GM10847 (cell line): ENCODE measurements around the gene UBE2V1.

Experiments
- POLR2A ChIP-seq: IDR thresholded peaks from 2 replicates; pipeline ENCODE4 v1.6.1; 2011; ENCODE audit not compliant: insufficient read length; ENCODE audit errors: extremely low read depth

The UBE2V1 gene

DNA sequence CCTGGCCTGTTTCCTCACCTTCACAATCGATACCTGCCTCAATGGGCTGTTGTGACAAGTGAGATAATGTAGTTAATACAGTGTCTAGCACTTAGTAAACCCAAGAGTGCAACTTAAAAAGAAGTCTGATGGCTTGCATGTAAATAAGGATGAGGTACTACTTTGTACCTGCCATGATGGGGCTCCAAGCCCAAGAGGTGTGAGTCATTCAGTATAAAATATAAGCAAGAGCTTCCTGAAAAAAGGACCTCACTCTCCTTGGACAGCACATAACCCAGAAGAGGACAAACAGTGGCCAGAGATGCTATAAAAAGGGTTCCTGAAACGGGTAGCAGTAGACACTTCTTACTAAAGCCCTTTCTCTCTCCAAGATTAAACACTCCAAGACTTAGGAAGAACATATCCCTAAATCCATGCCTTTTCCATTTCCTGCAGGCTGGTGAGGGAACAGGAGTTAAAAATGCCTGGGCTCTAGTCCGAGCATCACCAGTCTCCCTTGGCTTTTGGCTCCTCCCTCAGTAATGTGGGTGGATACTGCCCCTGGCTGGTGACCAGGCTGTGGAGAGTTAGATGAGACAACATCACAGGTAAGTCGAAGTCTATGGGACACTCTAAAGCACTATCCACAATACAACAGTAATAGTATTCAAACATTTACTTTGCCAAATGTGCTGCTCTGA is 4.3 kb downstream of the UBE2V1 start:
- TF ChIP-seq POLR2A = no peak

- TF ChIP-seq POLR2A = no peak
Measured at GRCh38 chr20:50107796-50108331, 5.1 kb downstream of the UBE2V1 start.

DNA sequence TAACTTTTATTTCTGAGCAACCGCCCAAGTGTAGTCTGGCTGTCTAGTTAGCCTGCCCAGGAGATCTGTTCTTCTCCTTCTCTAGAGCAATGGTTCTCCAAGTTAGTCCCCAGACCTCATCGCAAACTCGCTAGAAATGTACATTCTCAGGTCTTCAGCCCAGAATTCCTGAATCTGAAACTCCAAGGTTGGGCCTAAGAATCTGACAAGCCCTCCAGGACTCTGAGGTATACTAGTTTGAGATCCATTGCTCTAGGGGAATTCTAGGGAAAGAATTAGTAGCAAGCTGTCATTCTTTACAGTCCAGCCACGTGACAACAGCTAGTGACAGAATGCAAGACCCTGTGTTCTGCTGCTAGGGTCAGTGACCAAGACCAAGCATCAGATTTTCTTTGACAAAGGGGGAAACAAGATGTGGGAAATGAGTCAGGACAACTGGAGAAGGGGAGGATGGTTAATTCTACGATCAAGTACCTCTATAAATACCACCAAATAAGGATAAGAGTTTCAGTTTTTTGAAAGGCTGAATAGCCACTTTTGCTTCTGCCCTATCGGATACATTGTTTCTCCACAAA is 5.8 kb downstream of the UBE2V1 start:
- no peak for TF ChIP-seq POLR2A

- no peak for TF ChIP-seq POLR2A
Measured at GRCh38 chr20:50101887-50102286, 11.1 kb downstream of the UBE2V1 start.

DNA sequence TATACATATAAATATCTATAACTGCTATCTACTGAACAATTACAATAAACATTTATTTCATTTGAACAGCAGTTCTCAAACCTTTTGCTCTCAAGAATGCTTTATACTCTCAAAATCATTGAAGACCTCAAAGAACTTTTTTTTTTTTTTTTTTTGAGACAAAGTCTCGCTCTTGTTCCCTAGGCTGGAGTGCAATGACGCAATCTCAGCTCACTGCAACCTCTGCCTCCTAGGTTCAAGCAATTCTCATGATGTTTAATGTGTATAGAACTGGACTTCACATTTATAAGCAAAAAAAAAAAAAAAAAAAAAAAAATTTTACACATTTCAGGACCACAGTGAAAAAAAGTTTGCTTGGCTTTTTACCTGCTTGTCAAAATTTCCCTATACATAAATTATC is 11.7 kb downstream of the UBE2V1 start:
- TF ChIP-seq POLR2A = no peak

GRCh38 chr20:50100552-50100951 is 12.4 kb downstream of the UBE2V1 start:
- no peak for TF ChIP-seq POLR2A

DNA sequence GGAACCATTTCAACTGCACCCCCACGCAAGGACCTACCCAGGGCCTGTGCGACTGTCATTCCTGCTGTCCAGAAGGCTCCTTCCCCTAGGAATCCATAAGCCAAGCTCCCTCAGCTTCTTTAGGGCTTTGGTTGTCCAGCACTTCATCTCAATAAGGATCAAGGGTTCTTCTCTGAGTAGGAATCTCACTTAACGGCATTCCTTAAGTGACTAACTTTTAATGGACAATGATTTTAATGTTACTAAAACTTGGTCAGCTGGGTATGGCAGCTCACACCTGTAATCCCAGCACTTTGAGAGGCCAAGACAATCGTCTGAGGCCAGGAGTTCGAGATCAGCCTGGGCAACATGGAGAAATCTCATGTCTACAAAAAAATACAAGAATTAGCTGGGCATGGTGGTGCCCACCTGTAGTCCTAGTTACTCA is 13.4 kb downstream of the UBE2V1 start:
- TF ChIP-seq POLR2A = no peak

DNA sequence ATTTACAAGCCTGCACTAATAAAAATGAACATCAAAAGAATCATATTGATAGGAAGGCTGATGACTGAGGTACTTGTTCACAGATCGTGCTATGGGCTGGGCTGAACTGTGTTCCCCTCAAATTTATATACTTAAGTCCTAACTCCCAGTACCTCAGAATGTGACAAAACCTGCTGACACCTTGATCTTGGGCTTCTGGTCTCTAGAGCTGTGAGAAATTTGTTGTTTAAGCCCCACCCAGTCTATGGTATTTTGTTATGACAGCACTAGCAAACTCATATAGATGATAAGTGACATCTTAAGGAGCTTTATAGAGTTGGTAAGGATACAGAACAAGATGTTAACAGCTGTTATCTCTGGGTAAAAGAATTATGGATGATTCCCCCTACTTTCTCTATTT is 13.8 kb downstream of the UBE2V1 start:
- TF ChIP-seq POLR2A = no peak

DNA sequence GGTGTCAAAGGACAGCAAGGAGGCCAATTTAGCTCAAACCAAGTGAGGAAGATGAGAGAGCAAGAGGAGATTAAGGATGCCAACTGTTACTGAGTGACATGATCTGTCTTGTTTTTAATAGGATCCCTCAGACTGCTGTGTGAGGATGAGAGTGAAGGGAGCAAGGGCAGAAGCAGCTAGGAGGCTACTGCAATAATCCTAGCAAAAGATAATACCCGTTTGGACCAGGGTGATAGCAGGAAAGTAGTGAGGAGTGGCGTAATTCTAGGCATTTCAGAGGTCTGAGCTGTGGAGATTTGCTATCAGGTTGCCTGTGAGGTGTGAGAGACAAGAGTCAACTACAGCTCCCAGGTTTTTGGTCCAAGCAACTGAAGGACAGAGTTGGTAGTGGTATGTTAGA is 14.7 kb downstream of the UBE2V1 start:
- TF ChIP-seq POLR2A = no peak

DNA sequence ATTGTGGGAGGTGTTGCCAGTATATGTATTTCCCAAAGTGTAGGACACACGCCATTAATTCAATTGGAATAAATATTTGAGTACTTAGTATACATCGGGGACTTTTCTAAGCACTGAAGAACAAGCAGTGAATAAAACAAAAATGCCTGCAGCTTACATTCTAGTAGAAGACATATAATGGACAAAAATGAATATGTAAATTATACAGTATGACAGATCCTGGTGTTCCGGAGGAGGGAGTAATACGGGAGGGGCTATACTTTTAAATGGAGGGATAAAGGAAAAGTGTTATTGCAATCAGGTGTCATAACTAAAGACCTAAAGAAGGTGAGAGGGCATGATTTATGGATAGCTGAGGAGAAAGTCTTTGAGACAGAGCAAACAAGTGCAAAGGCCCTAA is 15.1 kb downstream of the UBE2V1 start:
- no peak for TF ChIP-seq POLR2A

DNA sequence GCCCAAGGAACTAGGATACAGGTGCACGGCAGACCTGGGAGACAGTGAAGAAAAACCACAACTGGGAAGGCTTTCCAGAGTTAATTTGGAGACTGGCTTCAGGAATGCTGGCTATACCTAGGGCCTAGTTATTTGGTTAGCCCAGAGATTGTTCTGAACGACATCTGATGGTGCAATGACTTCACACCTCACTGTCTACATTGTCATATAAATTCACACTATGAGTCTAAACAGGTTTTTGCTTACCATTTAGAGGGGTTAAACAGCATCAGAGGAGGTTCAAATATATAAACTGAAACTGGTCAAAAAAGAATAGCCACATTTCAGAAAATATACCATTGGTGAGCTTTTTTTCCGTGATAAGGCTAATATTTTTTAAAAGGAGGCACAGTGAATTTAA is 16.7 kb downstream of the UBE2V1 start:
- TF ChIP-seq POLR2A = no peak

DNA sequence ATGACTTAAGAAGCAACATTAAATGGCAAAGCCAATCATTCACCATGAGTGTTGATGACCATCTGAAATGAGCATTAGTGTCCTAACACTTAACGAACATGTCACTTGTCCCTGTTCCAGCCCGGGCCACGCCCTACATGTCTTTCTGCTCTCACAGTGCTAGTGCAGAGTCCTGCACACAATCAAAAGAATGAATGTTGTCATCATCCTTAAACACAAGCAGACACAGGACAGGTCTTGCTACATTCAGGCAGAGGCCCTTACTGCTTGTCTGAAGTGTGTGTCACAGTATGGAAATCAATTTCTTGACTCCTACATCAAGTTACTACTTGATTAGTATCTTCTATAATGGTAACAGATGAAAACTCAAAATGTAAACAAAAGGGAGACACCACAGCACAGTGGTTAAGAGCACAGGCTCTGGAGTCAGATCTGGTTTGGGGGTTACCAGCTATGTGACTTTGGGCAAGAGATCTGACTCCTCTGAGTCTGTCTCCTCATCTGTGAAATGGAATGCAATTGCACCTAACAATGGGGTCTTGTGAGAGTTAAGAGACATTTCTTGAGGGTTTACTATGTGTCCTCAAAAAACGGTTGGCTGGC is 17.4 kb downstream of the UBE2V1 start:
- no peak for TF ChIP-seq POLR2A

- TF ChIP-seq POLR2A = no peak
Measured at GRCh38 chr20:50094522-50094921, 18.4 kb downstream of the UBE2V1 start.

GRCh38 chr20:50093240-50093639 is 19.7 kb downstream of the UBE2V1 start:
- TF ChIP-seq POLR2A = no peak

GRCh38 chr20:50092436-50092835 is 20.5 kb downstream of the UBE2V1 start:
- TF ChIP-seq POLR2A = no peak

DNA sequence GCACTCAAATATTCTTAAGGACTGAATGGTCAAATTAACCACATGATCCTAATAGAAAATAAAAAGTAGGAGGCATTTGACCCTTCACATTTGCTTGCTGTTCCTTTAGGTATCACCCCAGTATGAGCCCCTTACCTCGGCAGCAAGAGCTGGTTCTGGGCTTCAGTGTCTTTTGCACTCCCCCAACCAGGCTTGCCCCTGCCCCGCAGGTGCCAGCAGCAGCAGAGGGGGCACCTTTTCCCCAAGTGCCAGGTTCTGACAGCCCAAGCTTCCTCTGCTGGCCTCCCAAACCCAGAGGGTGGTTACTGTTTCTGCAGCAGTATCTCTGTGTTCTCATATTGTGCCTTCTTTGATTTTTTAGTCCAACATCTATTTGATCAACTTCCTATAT is 23.2 kb downstream of the UBE2V1 start:
- TF ChIP-seq POLR2A = no peak
